Measurements from ENCODE around the gene CHN1.

DNA sequence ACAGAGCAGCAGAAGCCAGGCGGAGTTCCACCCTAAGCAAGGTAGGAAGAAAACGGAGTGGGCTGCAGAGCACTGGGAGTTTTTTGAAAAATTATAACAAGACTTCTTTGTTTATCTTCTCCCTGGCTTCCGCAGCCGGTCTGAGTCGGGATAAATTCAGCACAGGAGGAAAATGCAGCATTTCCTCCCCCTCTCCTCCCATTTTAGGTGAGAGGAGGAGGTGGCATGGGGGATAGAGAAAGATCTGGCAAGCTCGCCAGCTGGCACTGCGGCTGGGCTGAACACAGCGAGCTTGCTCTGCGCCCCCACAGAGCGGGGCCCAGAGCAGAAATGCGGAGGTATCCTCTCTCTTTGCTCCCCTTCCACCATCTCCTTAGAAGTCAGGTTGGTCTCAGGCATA, 223.2 kb downstream of the CHN1 start:
- TF ChIP-seq CTCF (IDR thresholded peaks at IDR 0.05) (no peak), POLR2A (IDR thresholded peaks at IDR 0.05) (no peak)
